Esophagus muscularis mucosa (tissue), 4 donors: ENCODE data around the gene BMPR1A. TPM values are rescaled to one million over a fixed set of nuclear protein-coding genes. Genes with fewer than 3 reads are reported as not detected.

Experiments
- DNase-seq: peaks from one replicate; pipeline ENCODE4 v3.0.0-alpha.2; 2017; ENCODE audit errors: extremely low spot score
- H3K27ac ChIP-seq, 4 donors: fragments of 200-600 bp; sonication (generic); replicated peaks in 1 of 4; 1 replicate in 3 of 4; 2 replicates in 1 of 4; pipeline ENCODE4 v1.5.1; 2016 to 2019; ENCODE audit warnings: mild to moderate bottlenecking in 1 of 4
- H3K27me3 ChIP-seq, 4 donors: fragments of 200-600 bp; sonication (generic); one replicate each; pipeline versions ENCODE4 v1.5.1 to v1.6.0; 2016 to 2019
- H3K36me3 ChIP-seq, 4 donors: fragments of 200-600 bp; sonication (generic); one replicate each; pipeline ENCODE4 v1.5.1; 2016 to 2019
- H3K4me1 ChIP-seq, 4 donors: fragments of 200-600 bp; sonication (generic); one replicate each; pipeline ENCODE4 v1.5.1; 2016 to 2019
- H3K4me3 ChIP-seq, 4 donors: fragments of 200-600 bp; sonication (generic); 1 replicate in 2 of 4; 2 replicates in 2 of 4; pipeline ENCODE4 v1.5.1; 2016 to 2019; ENCODE audit warnings: mild to moderate bottlenecking in 4 of 4, moderate library complexity in 1 of 4
- H3K9me3 ChIP-seq, 4 donors: fragments of 200-600 bp; sonication (generic); 1 replicate in 3 of 4; 2 replicates in 1 of 4; pipeline ENCODE4 v1.5.1; 2016 to 2019
- EP300 ChIP-seq: sonication (generic); formaldehyde crosslinking; IDR thresholded peaks from one replicate; pipeline ENCODE4 v1.6.1; 2017; ENCODE audit warnings: antibody characterized with exemption
- POLR2A ChIP-seq: fragments of 450-650 bp; IDR thresholded peaks from one replicate; pipeline ENCODE4 v1.6.1; 2017; ENCODE audit warnings: antibody characterized with exemption, moderate library complexity, mild to moderate bottlenecking, low read depth
- POLR2AphosphoS5 ChIP-seq, 2 donors: sonication (generic); formaldehyde crosslinking; IDR thresholded peaks; one replicate each; pipeline ENCODE4 v1.6.1; 2017; ENCODE audit warnings: antibody characterized with exemption in 2 of 2
- WGBS: methylation state at CpG from one replicate; pipeline ENCODE4 v1.1.5; 2018; 5-methylcytosine and 5-hydroxymethylcytosine counted together
- intact Hi-C: fragments of 100-400 bp; cut with DNase I; formaldehyde crosslinking; loops from one replicate; pipeline ENCODE4 v1.15.1; 2023
- total RNA-seq, 4 donors: library from RNA; depleted of rRNA; stranded (reverse); fragments of >200 nt; gene quantifications; one replicate each; pipeline versions ENCODE4 v1.1.0 to v1.2.1, GENCODE V29; 2016
- TF ChIP-seq, protein P1 (sequence below), 3 experiments: fragments of 200-600 bp in 2 of 3; fragments of 450-650 bp in 1 of 3; sonication (generic) in 2 of 3; IDR thresholded peaks; one replicate each; pipeline ENCODE4 v1.5.1; 2017 to 2019; ENCODE audit warnings: antibody characterized with exemption in 3 of 3, mild to moderate bottlenecking in 2 of 3, moderate library complexity in 1 of 3

The BMPR1A gene
- total RNA-seq, 4 donors from 2014 or later, result 66.1 to 110 (median 90.5) TPM

DNA sequence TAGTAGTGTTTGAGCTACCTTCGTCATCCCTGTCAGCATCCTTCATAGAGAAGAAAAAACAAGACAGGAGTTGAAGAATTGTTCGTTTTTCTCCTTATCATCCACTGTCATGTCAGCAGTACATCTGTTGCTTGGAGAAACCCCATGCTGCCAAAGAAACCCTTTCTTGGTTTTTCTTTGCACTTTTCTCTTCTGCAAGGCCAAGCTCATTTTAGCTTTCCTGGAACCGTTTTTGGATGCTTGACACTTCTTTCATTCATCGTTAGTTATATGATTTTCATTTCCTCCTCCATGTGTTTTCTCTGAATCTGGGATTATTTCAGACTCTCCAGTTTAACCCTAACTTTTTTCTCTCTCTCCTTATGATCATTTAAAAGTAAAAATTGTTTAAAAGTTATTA, 142.1 kb downstream of the BMPR1A start:
- DNase-seq, result no peak
- 47% methylated on average over 4 of the region's 4 CpGs for WGBS
- no peaks in the 10 kb centered on the region for H3K27me3 ChIP-seq
- no peaks in the 10 kb centered on the region for H3K9me3 ChIP-seq
- intact Hi-C loops, result loop anchor here (5.0 kb wide), 1 partner anchor 141 kb away; the partner anchor contains the start of gene BMPR1A
- no peak for TF ChIP-seq EP300
- TF ChIP-seq, protein P1, sequence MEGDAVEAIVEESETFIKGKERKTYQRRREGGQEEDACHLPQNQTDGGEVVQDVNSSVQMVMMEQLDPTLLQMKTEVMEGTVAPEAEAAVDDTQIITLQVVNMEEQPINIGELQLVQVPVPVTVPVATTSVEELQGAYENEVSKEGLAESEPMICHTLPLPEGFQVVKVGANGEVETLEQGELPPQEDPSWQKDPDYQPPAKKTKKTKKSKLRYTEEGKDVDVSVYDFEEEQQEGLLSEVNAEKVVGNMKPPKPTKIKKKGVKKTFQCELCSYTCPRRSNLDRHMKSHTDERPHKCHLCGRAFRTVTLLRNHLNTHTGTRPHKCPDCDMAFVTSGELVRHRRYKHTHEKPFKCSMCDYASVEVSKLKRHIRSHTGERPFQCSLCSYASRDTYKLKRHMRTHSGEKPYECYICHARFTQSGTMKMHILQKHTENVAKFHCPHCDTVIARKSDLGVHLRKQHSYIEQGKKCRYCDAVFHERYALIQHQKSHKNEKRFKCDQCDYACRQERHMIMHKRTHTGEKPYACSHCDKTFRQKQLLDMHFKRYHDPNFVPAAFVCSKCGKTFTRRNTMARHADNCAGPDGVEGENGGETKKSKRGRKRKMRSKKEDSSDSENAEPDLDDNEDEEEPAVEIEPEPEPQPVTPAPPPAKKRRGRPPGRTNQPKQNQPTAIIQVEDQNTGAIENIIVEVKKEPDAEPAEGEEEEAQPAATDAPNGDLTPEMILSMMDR (IDR thresholded peaks at IDR 0.05), result no peak
- TF ChIP-seq POLR2A, result no peak
- no peak for TF ChIP-seq POLR2AphosphoS5 (IDR thresholded peaks at IDR 0.05)
- peaks cover 0 to 37% (median 5%) of the 10 kb centered on the region in 4 donors for H3K36me3 ChIP-seq
- H3K27ac ChIP-seq, result peak overlapping the region in 2 of 4 donors; percentile 62 to 68
- peaks cover 17 to 39% (median 36%) of the 10 kb centered on the region in 4 donors for H3K4me1 ChIP-seq
- H3K4me3 ChIP-seq, result no peak overlapping the region

GRCh38 chr10:86899132-86899531, 142.7 kb downstream of the BMPR1A start:
- Histone ChIP-seq H3K27ac (peak overlapping the region; percentile 44 to 68 (median 56)), H3K4me1 (peaks cover 17 to 34% (median 33%) of the 10 kb centered on the region in 4 donors), H3K4me3 (no peak overlapping the region), H3K27me3 (no peaks in the 10 kb centered on the region), H3K36me3 (peaks cover 0 to 37% (median 7%) of the 10 kb centered on the region in 4 donors), H3K9me3 (no peaks in the 10 kb centered on the region)
- intact Hi-C loops, result loop anchor here (1.0 to 5.0 kb wide), 2 partner anchors 142 to 190 kb away; partner anchors contain the start of gene BMPR1A
- TF ChIP-seq, protein P1 (IDR thresholded peaks at IDR 0.05), result no peak
- TF ChIP-seq EP300, result no peak
- TF ChIP-seq POLR2AphosphoS5 (IDR thresholded peaks at IDR 0.05), result peak in 1 of 2 donors; percentile 1
- 63% methylated on average over 6 of the region's 6 CpGs for WGBS
- peak; percentile 79 for DNase-seq

- TF ChIP-seq POLR2A (no peak), POLR2AphosphoS5 (IDR thresholded peaks at IDR 0.05) (peak; percentile 19 to 50), EP300 (no peak)
- TF ChIP-seq, protein P1 (IDR thresholded peaks at IDR 0.05), result peak; percentile 73 to 84 (median 76)
- 14% methylated on average over 9 of the region's 9 CpGs for WGBS
- intact Hi-C loops, result loop anchor here (1.0 to 5.0 kb wide), 3 partner anchors 142 to 207 kb away; partner anchors contain the start of gene BMPR1A
Measured at GRCh38 chr10:86899670-86900276, 143.4 kb downstream of the BMPR1A start.

DNA sequence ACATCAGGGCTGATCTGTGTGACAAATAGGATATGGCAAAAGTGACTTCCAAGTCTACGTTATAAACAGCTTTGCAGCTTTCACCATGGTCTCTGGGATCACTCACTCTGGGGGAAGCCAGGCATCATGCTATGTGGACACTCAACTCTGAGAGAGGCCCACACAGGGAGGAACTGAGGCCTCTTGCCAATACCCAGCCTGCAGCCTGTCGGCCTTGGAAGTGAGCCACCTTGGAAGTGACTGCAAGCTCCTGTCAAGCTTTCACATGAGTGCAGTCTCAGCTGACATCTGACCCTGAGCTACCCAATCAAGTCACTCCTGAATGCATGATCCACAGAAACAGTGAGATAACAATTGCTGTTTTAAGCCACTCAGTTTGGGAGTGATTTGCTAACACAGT, 144.5 kb downstream of the BMPR1A start:
- H3K36me3 ChIP-seq, result peaks cover 0 to 46% (median 7%) of the 10 kb centered on the region in 4 donors
- no peaks in the 10 kb centered on the region for H3K27me3 ChIP-seq
- peak; percentile 92 for DNase-seq
- WGBS, result 34% methylated on average over 2 of the region's 2 CpGs
- TF ChIP-seq POLR2AphosphoS5 (IDR thresholded peaks at IDR 0.05) (peak; percentile 44 to 60), POLR2A (no peak)
- TF ChIP-seq, protein P1 (IDR thresholded peaks at IDR 0.05), result no peak
- H3K4me3 ChIP-seq, result no peak overlapping the region
- H3K9me3 ChIP-seq, result no peaks in the 10 kb centered on the region
- H3K4me1 ChIP-seq, result peaks cover 17 to 43% (median 33%) of the 10 kb centered on the region in 4 donors
- intact Hi-C loops, result loop anchor here (5.0 kb wide), 1 partner anchor 209 kb away; no protein-coding TSS in a partner anchor
- peak overlapping the region; percentile 46 to 68 (median 61) for H3K27ac ChIP-seq

More at GRCh38 chr10:86899670-86900276, 143.4 kb downstream of the BMPR1A start:
- H3K9me3 ChIP-seq, result no peaks in the 10 kb centered on the region
- no peaks in the 10 kb centered on the region for H3K27me3 ChIP-seq
- H3K36me3 ChIP-seq, result peaks cover 0 to 40% (median 7%) of the 10 kb centered on the region in 4 donors
- peaks cover 17 to 34% (median 33%) of the 10 kb centered on the region in 4 donors for H3K4me1 ChIP-seq
- DNase-seq, result peak; percentile 91
- no peak overlapping the region for H3K4me3 ChIP-seq
- H3K27ac ChIP-seq, result peak overlapping the region; percentile 44 to 68 (median 61)
